ENCODE results near the gene NHEJ1. TPM values are rescaled to one million over a fixed set of nuclear protein-coding genes. Genes with fewer than 3 reads are reported as not detected.

NHEJ1 gene
- total and polyA plus RNA-seq, 8 donors, result 4.5 to 25.5 (median 11.8) TPM

- Histone ChIP-seq H3K27ac (peak overlapping the region in 3 of 5 donors; percentile 44 to 76 (median 72)), H3K4me1 (peaks cover 6 to 29% (median 20%) of the 10 kb centered on the region in 4 donors), H3K27me3 (no peaks in the 10 kb centered on the region), H3K36me3 (peaks cover 11 to 43% (median 41%) of the 10 kb centered on the region in 4 donors), H3K4me3 (no peak overlapping the region), H3K9me3 (no peaks in the 10 kb centered on the region)
- 56 to 72% (median 59%) methylated on average over 9 of the region's 9 CpGs for WGBS, 5 donors
- no peak for TF ChIP-seq POLR2A (IDR thresholded peaks at IDR 0.05)
- TF ChIP-seq POLR2AphosphoS5 (IDR thresholded peaks at IDR 0.05), result no peak
- TF ChIP-seq CTCF (IDR thresholded peaks at IDR 0.05), result no peak
- no peak for TF ChIP-seq EP300 (IDR thresholded peaks at IDR 0.05)
- intact Hi-C loops (cut with DNase I; ENCODE audit: low total_unique reads), result no loop called here
- no peak for DNase-seq
These were observed 87.8 kb downstream of the NHEJ1 start for GRCh38 chr2:219072741-219073250.

- 30 to 65% (median 41%) methylated on average over 6 of the region's 6 CpGs for WGBS, 5 donors
- intact Hi-C loops (cut with DNase I; ENCODE audit: low total_unique reads), result no loop called here
These were observed 89.3 kb downstream of the NHEJ1 start for GRCh38 chr2:219071131-219071816.

GRCh38 chr2:219065484-219065883 is 95.1 kb downstream of the NHEJ1 start:
- Histone ChIP-seq H3K4me1 (peaks cover 9 to 12% (median 9%) of the 10 kb centered on the region in 4 donors), H3K27ac (no peak overlapping the region), H3K27me3 (peaks cover 5 to 38% (median 9%) of the 10 kb centered on the region in 3 donors), H3K4me3 (no peak overlapping the region), H3K36me3 (no peaks in the 10 kb centered on the region), H3K9me3 (no peaks in the 10 kb centered on the region)
- WGBS, 5 donors, result 27 to 72% (median 34%) methylated on average over 1 of the region's 1 CpG
- TF ChIP-seq POLR2AphosphoS5 (IDR thresholded peaks at IDR 0.05) (no peak), CTCF (IDR thresholded peaks at IDR 0.05) (no peak), POLR2A (IDR thresholded peaks at IDR 0.05) (no peak), EP300 (IDR thresholded peaks at IDR 0.05) (no peak)
- intact Hi-C loops (cut with DNase I; ENCODE audit: low total_unique reads), result loop anchor here (10.0 kb wide), 1 partner anchor 49 kb away; no protein-coding TSS in a partner anchor
- no peak for DNase-seq

More at GRCh38 chr2:219071131-219071816, 89.3 kb downstream of the NHEJ1 start:
- peaks cover 6 to 29% (median 20%) of the 10 kb centered on the region in 4 donors for H3K4me1 ChIP-seq
- peak overlapping the region; percentile 20 to 76 (median 63) for H3K27ac ChIP-seq
- H3K4me3 ChIP-seq, result no peak overlapping the region
- TF ChIP-seq POLR2AphosphoS5 (IDR thresholded peaks at IDR 0.05) (peak in 2 of 3 donors; percentile 40 to 55), EP300 (IDR thresholded peaks at IDR 0.05) (no peak), CTCF (IDR thresholded peaks at IDR 0.05) (no peak), POLR2A (IDR thresholded peaks at IDR 0.05) (no peak)
- no peaks in the 10 kb centered on the region for H3K27me3 ChIP-seq
- peak; percentile 47 to 62 for DNase-seq
- H3K9me3 ChIP-seq, result no peaks in the 10 kb centered on the region
- H3K36me3 ChIP-seq, result peaks cover 9 to 27% (median 26%) of the 10 kb centered on the region in 4 donors

- TF ChIP-seq POLR2AphosphoS5 (IDR thresholded peaks at IDR 0.05), result no peak
- TF ChIP-seq EP300 (IDR thresholded peaks at IDR 0.05), result no peak
- no peak for TF ChIP-seq POLR2A (IDR thresholded peaks at IDR 0.05)
- no peak for TF ChIP-seq CTCF (IDR thresholded peaks at IDR 0.05)
- Histone ChIP-seq H3K4me1 (peaks cover 41 to 46% (median 43%) of the 10 kb centered on the region in 4 donors), H3K4me3 (no peak overlapping the region), H3K9me3 (no peaks in the 10 kb centered on the region), H3K27me3 (peaks cover 15 to 72% (median 41%) of the 10 kb centered on the region in 3 donors), H3K27ac (no peak overlapping the region), H3K36me3 (no peaks in the 10 kb centered on the region)
- WGBS, 5 donors, result 72 to 83% (median 79%) methylated on average over 6 of the region's 6 CpGs
- intact Hi-C loops (cut with DNase I; ENCODE audit: low total_unique reads), result loop anchor here (10.0 kb wide), 1 partner anchor 53 kb away; no protein-coding TSS in a partner anchor
- no peak for DNase-seq
These were observed 98.5 kb downstream of the NHEJ1 start for GRCh38 chr2:219062081-219062480.
